HT1080 (cell line): Measurements from ENCODE around the gene ART5. TPM values are rescaled to one million over a fixed set of nuclear protein-coding genes. Genes with fewer than 3 reads are reported as not detected.

Source experiments
- DNase-seq: peaks from one replicate; pipeline ENCODE4 v3.0.0-alpha.2; 2015; ENCODE audit warnings: low read depth
- polyA plus RNA-seq, 2 experiments: library from polyadenylated mRNA; depleted of rRNA; stranded (reverse); fragments of >200 nt; gene quantifications; 2 replicates each; pipeline ENCODE4 v1.2.3, GENCODE V29; 2015
- total RNA-seq: library from RNA; depleted of rRNA; stranded (reverse); fragments of >200 nt; shearing (Covaris generic); gene quantifications from 2 replicates; pipeline ENCODE4 v1.2.3, GENCODE V29; 2014; rRNA removed

The ART5 gene
- total RNA-seq, result not detected in 2 replicates
- not detected in 2 replicates for polyA plus RNA-seq (2015; cell fraction: cytosol; rRNA removed)
- polyA plus RNA-seq (2015; cell fraction: nucleus; rRNA removed), result not detected in 2 replicates

GRCh38 chr11:3641701-3642070 is at the start of gene ART5:
ART5 (minus strand) TSS chr11:3641992; CDS start chr11:3641862, 130 bp downstream.
- DNase-seq, result no peak

- peak; percentile 21 for DNase-seq
Observed at GRCh38 chr11:3686751-3687150, 45.0 kb upstream of the ART5 start.

- no peak for DNase-seq
Observed at GRCh38 chr11:3685923-3686322, 44.1 kb upstream of the ART5 start.

- DNase-seq, result no peak
Observed at GRCh38 chr11:3684819-3685172, 43.0 kb upstream of the ART5 start.

- DNase-seq, result no peak
Observed at GRCh38 chr11:3684129-3684818, 42.5 kb upstream of the ART5 start.

- no peak for DNase-seq
Observed at GRCh38 chr11:3683039-3683438, 41.2 kb upstream of the ART5 start.

- DNase-seq, result no peak
Observed at GRCh38 chr11:3679077-3679476, 37.3 kb upstream of the ART5 start.

GRCh38 chr11:3675971-3676370 is 34.2 kb upstream of the ART5 start:
- DNase-seq, result no peak

- DNase-seq, result peak; percentile 90
Observed at GRCh38 chr11:3674189-3674588, 32.4 kb upstream of the ART5 start.

- DNase-seq, result no peak
Observed at GRCh38 chr11:3671334-3672254, 29.8 kb upstream of the ART5 start, which contains the start of gene CHRNA10. CHRNA10 (minus strand) TSS chr11:3671384; CDS start chr11:3671312, 72 bp downstream.

GRCh38 chr11:3669742-3670183 is 28.0 kb upstream of the ART5 start:
- no peak for DNase-seq

GRCh38 chr11:3669128-3669527 is 27.3 kb upstream of the ART5 start:
- DNase-seq, result no peak

GRCh38 chr11:3667149-3668035 is 25.6 kb upstream of the ART5 start:
- no peak for DNase-seq

- no peak for DNase-seq
Observed at GRCh38 chr11:3666023-3666530, 24.3 kb upstream of the ART5 start.

- DNase-seq, result no peak
Observed at GRCh38 chr11:3665336-3666022, 23.7 kb upstream of the ART5 start.

GRCh38 chr11:3664032-3664630 is 22.3 kb upstream of the ART5 start:
- DNase-seq, result no peak

- no peak for DNase-seq
Observed at GRCh38 chr11:3662856-3663255, 21.1 kb upstream of the ART5 start.

GRCh38 chr11:3660960-3661359 is 19.2 kb upstream of the ART5 start:
- DNase-seq, result no peak

- DNase-seq, result no peak
Observed at GRCh38 chr11:3659595-3660515, 18.1 kb upstream of the ART5 start.
